Panc1 (cell line): ENCODE measurements around the gene PDZD2. TPM values are rescaled to one million over a fixed set of nuclear protein-coding genes. Genes with fewer than 3 reads are reported as not detected.

Experiments used
- ATAC-seq: fragments of 200-7000 bp; cut with Tn5 transposase; 2 replicates; pipeline ENCODE4 v1.9.1; 2020; ENCODE audit warnings: mild to moderate bottlenecking, moderate library complexity
- BruUV-seq: library from RNA; stranded (reverse); fragments of 400-500 nt; replicated peaks from 2 replicates; lab custom pipeline; 2021; lab: Mats Ljungman, UMichigan
- CTCF ChIA-PET: fragments of 300-600 bp; sonication (Branson Sonifier 250); formaldehyde crosslinking; loops from one replicate; lab custom pipeline; 2022; ENCODE audit warnings: antibody characterized with exemption; lab: Charles Lee
- POLR2A ChIA-PET: fragments of 300-600 bp; sonication (Branson Sonifier 250); formaldehyde crosslinking; loops from one replicate; lab custom pipeline; 2022; ENCODE audit warnings: antibody characterized with exemption; lab: Charles Lee
- DNase-seq: peaks from one replicate; pipeline ENCODE4 v3.0.0-alpha.2; 2010; ENCODE audit warnings: low read depth, low spot score
- H3K27ac ChIP-seq: 2 replicates; pipeline ENCODE4 v1.5.1; 2011; ENCODE audit warnings: mild to moderate bottlenecking, low read length, inconsistent platforms
- H3K27me3 ChIP-seq: fragments of 200-500 bp; sonication (Bioruptor generic); 2 replicates; pipeline ENCODE4 v1.6.0; 2014; ENCODE audit warnings: low read length, inconsistent platforms; ENCODE audit not compliant: control insufficient read depth, insufficient read depth
- H3K36me3 ChIP-seq: fragments of 200-500 bp; sonication (Bioruptor generic); 2 replicates; pipeline ENCODE4 v1.5.1; 2014; ENCODE audit warnings: inconsistent platforms, mild to moderate bottlenecking, low read length, moderate library complexity; ENCODE audit not compliant: control insufficient read depth, insufficient read depth
- H3K4me1 ChIP-seq: 2 replicates; pipeline ENCODE4 v1.5.1; 2011; ENCODE audit warnings: inconsistent platforms, mild to moderate bottlenecking, low read length, moderate library complexity; ENCODE audit not compliant: control insufficient read depth, insufficient read depth
- H3K4me3 ChIP-seq, 2 experiments: 2 replicates each; pipeline ENCODE4 v1.5.1; 2011 to 2012; ENCODE audit warnings: low read depth in 2 of 2, low read length in 2 of 2, mild to moderate bottlenecking in 2 of 2, inconsistent platforms in 1 of 2, moderate library complexity in 1 of 2
- H3K9me3 ChIP-seq: fragments of 200-500 bp; sonication (Bioruptor generic); 2 replicates; pipeline ENCODE4 v1.5.1; 2014; ENCODE audit warnings: low read depth, mild to moderate bottlenecking, inconsistent platforms, low read length, moderate library complexity; ENCODE audit not compliant: control insufficient read depth, insufficient read depth
- CTCF ChIP-seq: fragments of 450-650 bp; IDR thresholded peaks from 2 replicates; pipeline ENCODE4 v1.5.1; 2017; ENCODE audit warnings: mild to moderate bottlenecking
- POLR2AphosphoS5 ChIP-seq: IDR thresholded peaks from 2 replicates; pipeline ENCODE4 v1.6.1; 2012; ENCODE audit warnings: mild to moderate bottlenecking, low read depth, low read length, moderate library complexity
- SIN3A ChIP-seq: IDR thresholded peaks from 2 replicates; pipeline ENCODE4 v1.6.1; 2012; ENCODE audit warnings: low read depth, mild to moderate bottlenecking, low read length, moderate library complexity, borderline replicate concordance; ENCODE audit not compliant: insufficient read depth
- TCF7L2 ChIP-seq: IDR thresholded peaks from 2 replicates; pipeline ENCODE4 v1.6.1; 2011; ENCODE audit warnings: mild to moderate bottlenecking, low read depth, low read length, inconsistent platforms
- in situ Hi-C: cut with HindIII; loops from 2 replicates; pipeline ENCODE4 v1.10.0; 2016; ENCODE audit warnings: low sequenced_read_pairs, low pct_unique_long_range_greater_than_20kb
- intact Hi-C: fragments of 100-400 bp; cut with micrococcal nuclease; formaldehyde crosslinking; loops from one replicate; pipeline ENCODE4 v1.10.0; 2022; ENCODE audit not compliant: unreplicated experiment
- total RNA-seq: library from RNA; stranded (reverse); gene quantifications from one replicate; pipeline ENCODE4 v1.2.1, GENCODE V29; 2021; ENCODE audit not compliant: unreplicated experiment
- TF ChIP-seq, protein P1 (sequence below), 2 experiments: IDR thresholded peaks; 2 replicates each; pipeline ENCODE4 v1.6.1; 2011 to 2012; ENCODE audit warnings: low read depth in 2 of 2, control low read depth in 1 of 2, low read length in 1 of 2, mild to moderate bottlenecking in 1 of 2, moderate library complexity in 1 of 2; ENCODE audit not compliant: insufficient read depth in 1 of 2

Gene PDZD2
- total RNA-seq, 1 experiment from 2014 or later = 0.10 TPM

GRCh38 chr5:31850981-31851689, 212.2 kb downstream of the PDZD2 start:
- no TSS peak for BruUV-seq

DNA sequence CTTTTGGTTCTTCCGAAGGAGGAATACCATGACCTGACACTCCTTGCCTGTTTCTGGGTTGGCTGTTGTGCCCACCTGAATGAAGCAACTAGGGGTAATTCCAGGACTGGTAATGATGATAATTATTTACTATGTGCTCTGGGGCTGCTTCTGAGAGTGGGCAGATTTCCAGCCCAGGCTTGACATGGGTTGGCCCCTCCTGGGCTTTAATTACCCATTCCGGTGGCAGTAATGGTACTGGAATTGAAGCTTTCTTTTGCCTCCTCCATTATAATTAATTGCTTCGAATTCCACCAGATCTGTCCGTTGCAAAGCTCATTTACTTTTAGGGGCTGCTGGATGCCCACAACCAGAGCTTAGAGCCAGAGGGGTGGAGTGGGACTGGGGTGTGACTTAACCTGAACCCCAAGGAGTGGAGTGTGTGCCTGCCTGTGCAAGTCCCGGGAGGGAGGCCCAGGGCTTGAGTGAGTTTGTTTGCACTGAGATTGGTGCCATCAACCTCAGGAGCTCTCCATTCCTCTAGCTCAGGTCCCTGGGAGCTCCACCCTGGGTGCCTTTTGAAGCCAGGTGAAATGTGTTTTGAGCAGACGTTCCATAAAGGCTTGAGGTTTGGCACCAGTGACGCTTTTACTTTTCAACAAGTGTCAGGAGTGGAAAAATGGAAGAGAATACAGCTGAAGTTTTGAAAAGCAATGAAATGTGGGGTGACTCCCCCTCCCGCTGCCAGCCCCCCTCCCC, 214.6 kb downstream of the PDZD2 start:
- intact Hi-C loops = no loop called here
- in situ Hi-C loops = no loop called here
- ATAC-seq (no peak), DNase-seq (no peak)
- no TSS peak for BruUV-seq
- Histone ChIP-seq H3K27ac (no peak overlapping the region), H3K4me3 (peak overlapping the region in 1 of 2 experiments; percentile 53; a peak in 2 of 4 replicates), H3K27me3 (peaks cover 20% of the 10 kb centered on the region), H3K9me3 (no peaks in the 10 kb centered on the region), H3K36me3 (no peaks in the 10 kb centered on the region), H3K4me1 (peaks cover 9% of the 10 kb centered on the region)
- ChIA-PET POLR2A (no interaction called here), CTCF (no interaction called here)
- TF ChIP-seq POLR2AphosphoS5 (no peak), SIN3A (no peak), CTCF (no peak), TCF7L2 (no peak)
- TF ChIP-seq, protein P1, sequence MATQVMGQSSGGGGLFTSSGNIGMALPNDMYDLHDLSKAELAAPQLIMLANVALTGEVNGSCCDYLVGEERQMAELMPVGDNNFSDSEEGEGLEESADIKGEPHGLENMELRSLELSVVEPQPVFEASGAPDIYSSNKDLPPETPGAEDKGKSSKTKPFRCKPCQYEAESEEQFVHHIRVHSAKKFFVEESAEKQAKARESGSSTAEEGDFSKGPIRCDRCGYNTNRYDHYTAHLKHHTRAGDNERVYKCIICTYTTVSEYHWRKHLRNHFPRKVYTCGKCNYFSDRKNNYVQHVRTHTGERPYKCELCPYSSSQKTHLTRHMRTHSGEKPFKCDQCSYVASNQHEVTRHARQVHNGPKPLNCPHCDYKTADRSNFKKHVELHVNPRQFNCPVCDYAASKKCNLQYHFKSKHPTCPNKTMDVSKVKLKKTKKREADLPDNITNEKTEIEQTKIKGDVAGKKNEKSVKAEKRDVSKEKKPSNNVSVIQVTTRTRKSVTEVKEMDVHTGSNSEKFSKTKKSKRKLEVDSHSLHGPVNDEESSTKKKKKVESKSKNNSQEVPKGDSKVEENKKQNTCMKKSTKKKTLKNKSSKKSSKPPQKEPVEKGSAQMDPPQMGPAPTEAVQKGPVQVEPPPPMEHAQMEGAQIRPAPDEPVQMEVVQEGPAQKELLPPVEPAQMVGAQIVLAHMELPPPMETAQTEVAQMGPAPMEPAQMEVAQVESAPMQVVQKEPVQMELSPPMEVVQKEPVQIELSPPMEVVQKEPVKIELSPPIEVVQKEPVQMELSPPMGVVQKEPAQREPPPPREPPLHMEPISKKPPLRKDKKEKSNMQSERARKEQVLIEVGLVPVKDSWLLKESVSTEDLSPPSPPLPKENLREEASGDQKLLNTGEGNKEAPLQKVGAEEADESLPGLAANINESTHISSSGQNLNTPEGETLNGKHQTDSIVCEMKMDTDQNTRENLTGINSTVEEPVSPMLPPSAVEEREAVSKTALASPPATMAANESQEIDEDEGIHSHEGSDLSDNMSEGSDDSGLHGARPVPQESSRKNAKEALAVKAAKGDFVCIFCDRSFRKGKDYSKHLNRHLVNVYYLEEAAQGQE (IDR thresholded peaks at IDR 0.05; ENCODE audit: insufficient read depth in 1 of 2, low read depth in 2 of 2, low read length in 1 of 2) = no peak

More at GRCh38 chr5:31850981-31851689, 212.2 kb downstream of the PDZD2 start:
- Histone ChIP-seq H3K4me1 (peaks cover 9% of the 10 kb centered on the region), H3K36me3 (no peaks in the 10 kb centered on the region), H3K9me3 (no peaks in the 10 kb centered on the region), H3K4me3 (no peak overlapping the region), H3K27ac (no peak overlapping the region), H3K27me3 (peaks cover 19% of the 10 kb centered on the region)
- intact Hi-C loops (no loop called here), in situ Hi-C loops (no loop called here)
- ChIA-PET POLR2A (no interaction called here), CTCF (interaction anchor here (0.7 kb wide), 1 partner anchor 20 kb away, joined by 8 read pairs; no protein-coding TSS in a partner anchor)
- DNase-seq (no peak), ATAC-seq (no peak)
- no peak for TF ChIP-seq CTCF
- TF ChIP-seq TCF7L2 = no peak
- TF ChIP-seq POLR2AphosphoS5 = no peak
- TF ChIP-seq, protein P1 (IDR thresholded peaks at IDR 0.05; ENCODE audit: insufficient read depth in 1 of 2, low read depth in 2 of 2, low read length in 1 of 2) = no peak
